Gastroesophageal sphincter (tissue), 3 donors: ENCODE data around the gene SDK1.

ENCODE experiments used
- CTCF ChIP-seq, 4 experiments: fragments of 200-600 bp in 2 of 4; fragments of 450-650 bp in 2 of 4; sonication (generic) in 1 of 4; IDR thresholded peaks; one replicate each; pipeline ENCODE4 v1.5.1; 2017 to 2019; ENCODE audit warnings: antibody characterized with exemption in 4 of 4, mild to moderate bottlenecking in 2 of 4, moderate library complexity in 2 of 4
- EP300 ChIP-seq: sonication (generic); formaldehyde crosslinking; IDR thresholded peaks from one replicate; pipeline ENCODE4 v1.6.1; 2017; ENCODE audit warnings: antibody characterized with exemption, mild to moderate bottlenecking
- POLR2A ChIP-seq, 2 donors: fragments of 450-650 bp; IDR thresholded peaks; one replicate each; pipeline ENCODE4 v1.6.1; 2017; ENCODE audit warnings: antibody characterized with exemption in 2 of 2, mild to moderate bottlenecking in 2 of 2, moderate library complexity in 1 of 2
- POLR2AphosphoS5 ChIP-seq: sonication (generic); formaldehyde crosslinking; IDR thresholded peaks from one replicate; pipeline ENCODE4 v1.6.1; 2017; ENCODE audit warnings: antibody characterized with exemption

DNA sequence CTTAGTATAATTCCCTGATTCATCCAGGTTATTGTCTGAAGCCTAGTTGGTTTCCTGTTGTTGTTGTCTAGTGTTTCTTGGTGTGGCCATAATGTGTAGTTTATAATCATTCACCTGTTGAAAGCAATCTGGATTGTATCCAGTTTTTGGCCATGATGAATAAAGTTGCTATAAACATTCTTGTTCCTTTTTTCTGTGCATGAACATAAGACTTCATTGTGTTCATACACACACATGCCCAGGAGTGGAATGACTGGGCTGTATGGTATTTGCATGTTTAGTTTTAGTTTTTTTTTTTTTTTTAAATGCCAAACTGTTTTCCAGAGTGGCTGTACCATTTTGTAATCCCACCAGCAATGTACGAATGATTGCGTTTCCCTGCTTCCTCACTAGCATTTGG, 349.8 kb downstream of the SDK1 start:
- TF ChIP-seq CTCF (IDR thresholded peaks at IDR 0.05) = no peak
- TF ChIP-seq POLR2AphosphoS5 = no peak
- no peak for TF ChIP-seq POLR2A (IDR thresholded peaks at IDR 0.05)
- no peak for TF ChIP-seq EP300
